ENCODE measurements around the gene IL13.
"Not testable (repeated sequence)": the region's sequence is repeated elsewhere in the genome, so short reads cannot be mapped to it uniquely, and the experiment has no call there.

Gene IL13

DNA sequence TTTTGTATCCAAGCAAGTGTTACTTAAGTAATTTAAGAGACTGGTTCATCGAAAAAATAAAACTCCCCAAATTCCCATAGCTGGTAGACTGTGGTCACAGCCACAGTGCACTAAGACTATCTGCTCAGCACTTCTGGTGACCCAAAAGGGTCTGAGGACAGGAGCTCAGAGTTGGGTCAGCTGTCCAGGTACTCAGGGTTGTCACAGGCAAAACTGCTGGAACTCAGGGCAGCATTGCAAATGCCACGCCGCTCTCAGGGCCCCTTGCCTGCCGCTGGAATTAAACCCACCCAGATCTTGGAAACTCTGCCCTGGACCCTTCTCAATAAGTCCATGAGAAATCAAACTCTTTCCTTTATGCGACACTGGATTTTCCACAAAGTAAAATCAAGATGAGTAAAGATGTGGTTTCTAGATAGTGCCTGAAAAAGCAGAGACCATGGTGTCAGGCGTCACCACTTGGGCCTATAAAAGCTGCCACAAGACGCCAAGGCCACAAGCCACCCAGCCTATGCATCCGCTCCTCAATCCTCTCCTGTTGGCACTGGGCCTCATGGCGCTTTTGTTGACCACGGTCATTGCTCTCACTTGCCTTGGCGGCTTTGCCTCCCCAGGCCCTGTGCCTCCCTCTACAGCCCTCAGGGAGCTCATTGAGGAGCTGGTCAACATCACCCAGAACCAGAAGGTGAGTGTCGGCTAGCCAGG lies at the start of gene IL13:
IL13 (plus strand) TSS at position 498 of the 705 bp plus-strand sequence; CDS start at position 512, 14 bp downstream.
- no peak within 1 kb of the TSS for H3K4me3 ChIP-seq
- H3K27ac ChIP-seq, result no peak within 1 kb of the TSS

DNA sequence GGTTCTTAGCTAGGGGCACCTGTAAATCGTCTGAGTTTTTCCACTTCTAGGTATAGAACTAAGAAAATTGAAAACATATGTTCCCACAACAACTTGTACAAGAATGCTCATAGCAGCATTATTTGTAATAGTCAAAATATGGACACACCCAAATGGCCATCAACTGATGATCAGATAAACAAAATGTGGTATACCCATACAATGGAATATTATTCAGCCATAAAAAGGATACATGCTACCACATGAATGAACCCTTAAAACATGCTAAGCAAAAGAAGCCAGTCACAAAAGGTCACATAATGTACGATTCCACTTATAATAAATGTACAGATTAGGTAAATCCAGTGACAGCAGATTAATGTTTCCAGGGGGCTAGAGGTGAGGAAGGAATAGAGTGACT lies 46.0 kb upstream of the IL13 start:
- H3K27ac ChIP-seq, result no peak overlapping the region
- H3K4me3 ChIP-seq, result no peak overlapping the region

- no peak overlapping the region for H3K27ac ChIP-seq
- H3K4me3 ChIP-seq, result no peak overlapping the region
These were observed 45.1 kb upstream of the IL13 start for GRCh38 chr5:132612846-132613245.

DNA sequence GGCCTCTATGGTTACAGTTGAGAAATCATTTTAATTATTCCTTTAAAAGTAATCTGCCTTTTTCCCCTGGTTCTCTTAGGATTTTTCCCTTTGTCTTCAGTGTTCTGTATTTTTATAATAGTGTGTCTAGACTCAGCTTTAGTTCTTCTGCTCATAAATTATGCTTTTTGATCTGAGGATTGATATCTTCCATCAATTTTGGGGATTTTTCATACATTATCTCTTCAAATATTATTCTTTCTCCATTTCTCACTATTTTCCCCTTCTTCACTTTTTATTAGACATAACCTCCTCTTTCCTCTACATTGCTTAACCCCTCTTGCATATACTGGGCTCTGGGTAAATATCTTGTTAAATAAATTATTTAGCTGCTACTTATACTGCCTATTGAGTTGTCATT lies 36.3 kb upstream of the IL13 start:
- no peak overlapping the region for H3K27ac ChIP-seq
- no peak overlapping the region for H3K4me3 ChIP-seq

DNA sequence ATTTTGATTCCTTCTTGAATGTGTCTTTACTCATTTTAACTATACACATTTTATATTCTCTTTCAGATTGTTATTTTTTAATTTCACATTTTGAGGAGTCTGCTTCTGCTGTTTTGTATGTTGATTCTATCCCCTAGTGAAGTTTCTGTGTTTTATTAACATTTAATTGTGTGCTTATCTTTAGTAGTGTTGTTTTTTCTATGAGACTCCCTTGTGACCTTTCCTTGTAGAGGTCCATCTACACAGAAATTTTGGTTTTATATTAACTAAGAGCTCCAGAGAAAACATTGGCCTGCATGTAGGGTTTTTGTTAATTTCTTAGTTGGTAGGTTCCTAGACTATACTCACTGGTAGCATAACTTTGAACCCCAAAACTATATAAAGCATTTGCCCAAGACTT lies 35.4 kb upstream of the IL13 start:
- no peak overlapping the region for H3K27ac ChIP-seq
- H3K4me3 ChIP-seq, result no peak overlapping the region

DNA sequence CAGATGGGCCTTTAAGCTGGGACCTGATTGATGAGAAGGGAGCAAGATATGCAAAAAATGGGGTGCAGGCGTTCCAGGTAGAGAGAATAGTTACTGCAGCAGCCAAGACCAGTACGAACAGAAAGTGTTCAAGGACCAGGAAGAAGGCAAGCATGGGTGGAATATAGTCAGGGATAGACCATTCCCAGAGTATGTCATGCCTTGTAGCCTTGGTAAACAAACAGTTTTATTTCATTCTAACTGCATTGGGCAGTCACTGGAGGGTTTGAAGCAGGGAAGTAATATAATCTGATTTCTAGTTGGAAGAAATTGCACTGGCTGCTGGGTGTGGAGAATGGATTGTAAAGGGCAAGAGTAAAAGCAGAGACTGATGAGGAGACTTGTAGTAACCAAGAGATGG lies 30.5 kb upstream of the IL13 start:
- Histone ChIP-seq H3K27ac (no peak overlapping the region), H3K4me3 (no peak overlapping the region)

DNA sequence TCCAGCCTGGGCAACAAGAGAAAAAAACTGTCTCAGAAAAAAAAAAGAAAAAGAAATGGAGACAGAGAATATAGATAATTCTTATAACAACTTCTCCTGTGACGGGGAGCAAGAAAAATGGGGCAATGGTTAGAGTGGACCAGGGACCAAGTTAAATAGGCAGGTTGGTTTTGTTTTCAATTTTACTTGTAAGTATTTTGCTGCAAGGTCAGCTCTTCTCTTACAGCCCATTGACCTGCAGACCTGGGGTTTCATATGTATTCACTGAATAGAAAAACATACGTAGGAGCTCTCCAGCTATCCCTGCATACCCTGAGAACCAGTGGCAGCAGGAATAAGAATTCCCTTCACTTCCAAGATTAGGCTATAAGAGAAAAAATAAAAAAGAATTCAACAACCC lies 29.2 kb upstream of the IL13 start:
- Histone ChIP-seq H3K4me3 (no peak overlapping the region), H3K27ac (no peak overlapping the region)

DNA sequence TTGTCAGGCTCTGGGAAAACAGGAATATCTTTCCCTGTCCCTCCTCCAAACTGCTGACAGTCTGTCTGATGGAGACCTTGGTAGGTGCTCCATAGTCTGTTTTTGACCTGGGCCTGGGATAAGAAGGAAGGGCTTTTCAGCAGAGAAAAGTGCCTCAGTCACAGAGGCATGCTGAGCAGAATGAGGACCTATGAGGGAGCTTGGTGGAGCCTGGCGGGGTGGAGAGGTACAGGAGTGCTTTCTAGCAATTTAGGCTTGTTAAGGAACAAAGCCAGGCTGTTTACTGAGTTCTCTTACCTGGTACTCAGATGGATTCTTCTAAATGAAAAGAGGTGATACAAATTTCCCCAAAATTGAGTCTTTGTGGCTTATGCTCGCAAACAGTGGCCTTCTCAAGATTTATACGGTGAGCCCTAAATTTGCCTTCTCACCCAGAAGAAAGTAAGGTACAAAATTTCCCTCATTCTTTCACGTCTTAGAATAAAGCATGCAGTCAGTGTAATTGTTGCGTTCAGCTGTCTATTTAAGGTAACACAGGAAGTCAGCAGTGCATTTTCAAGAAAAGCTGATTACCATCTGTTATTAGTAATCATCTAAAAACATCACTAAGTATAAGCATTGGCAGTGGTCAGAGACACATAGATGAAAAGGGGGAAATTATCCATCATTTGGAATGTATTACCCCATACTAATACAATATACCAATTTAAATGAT lies 28.6 kb upstream of the IL13 start:
- no peak overlapping the region for H3K27ac ChIP-seq
- H3K4me3 ChIP-seq, result no peak overlapping the region

DNA sequence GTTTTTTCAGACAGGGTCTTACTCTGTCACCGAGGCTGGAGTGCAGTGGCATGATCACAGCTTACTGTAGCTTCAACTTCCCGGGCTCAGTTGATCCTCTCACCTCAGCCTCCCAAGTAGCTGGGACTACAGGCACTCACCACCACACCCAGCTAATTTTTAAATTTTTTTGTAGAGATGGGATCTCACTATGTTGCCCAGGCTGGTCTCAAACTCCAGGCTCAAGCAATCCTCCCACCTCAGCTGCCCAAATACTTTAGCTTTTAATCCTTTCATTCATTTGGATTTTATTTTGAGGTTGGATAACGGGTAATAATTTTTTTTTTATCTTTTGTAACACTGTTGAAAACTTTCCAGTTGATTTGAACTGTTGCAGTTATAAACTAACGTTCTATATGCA lies 24.4 kb upstream of the IL13 start:
- H3K27ac ChIP-seq, H3K4me3 ChIP-seq: not testable (repeated sequence)

- H3K4me3 ChIP-seq, result no peak overlapping the region
These were observed 22.1 kb upstream of the IL13 start for GRCh38 chr5:132635873-132636272.

GRCh38 chr5:132637241-132637640 lies 20.7 kb upstream of the IL13 start:
- Histone ChIP-seq H3K4me3 (no peak overlapping the region), H3K27ac (no peak overlapping the region)

More at GRCh38 chr5:132635873-132636272, 22.1 kb upstream of the IL13 start:
- no peak overlapping the region for H3K27ac ChIP-seq

DNA sequence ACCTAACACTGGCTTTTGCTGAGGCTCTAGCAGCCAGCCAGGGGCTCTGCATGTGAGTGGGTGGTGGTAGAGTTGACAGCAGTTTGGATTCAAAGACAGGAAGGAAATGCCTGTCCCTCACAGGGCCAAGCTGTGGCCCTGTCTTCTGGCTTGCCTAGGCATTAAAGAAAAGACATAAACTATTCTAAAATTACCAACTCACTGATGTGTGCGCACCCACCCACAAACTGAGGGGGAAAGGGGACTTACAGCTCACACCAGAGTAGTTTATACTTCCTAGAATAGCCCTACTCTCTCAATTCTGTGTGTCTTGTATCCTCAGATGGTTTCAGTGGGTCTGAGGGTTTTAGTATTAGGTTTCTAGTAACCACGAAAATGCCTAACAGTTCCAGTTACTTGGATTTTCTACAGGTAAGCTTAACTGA lies 18.3 kb upstream of the IL13 start:
- H3K4me3 ChIP-seq, result no peak overlapping the region
- H3K27ac ChIP-seq, result no peak overlapping the region

- Histone ChIP-seq H3K4me3 (no peak overlapping the region), H3K27ac (no peak overlapping the region)
These were observed 17.4 kb upstream of the IL13 start for GRCh38 chr5:132640613-132641012.

GRCh38 chr5:132641241-132641723 lies 16.7 kb upstream of the IL13 start:
- Histone ChIP-seq H3K4me3 (no peak overlapping the region), H3K27ac (no peak overlapping the region)

DNA sequence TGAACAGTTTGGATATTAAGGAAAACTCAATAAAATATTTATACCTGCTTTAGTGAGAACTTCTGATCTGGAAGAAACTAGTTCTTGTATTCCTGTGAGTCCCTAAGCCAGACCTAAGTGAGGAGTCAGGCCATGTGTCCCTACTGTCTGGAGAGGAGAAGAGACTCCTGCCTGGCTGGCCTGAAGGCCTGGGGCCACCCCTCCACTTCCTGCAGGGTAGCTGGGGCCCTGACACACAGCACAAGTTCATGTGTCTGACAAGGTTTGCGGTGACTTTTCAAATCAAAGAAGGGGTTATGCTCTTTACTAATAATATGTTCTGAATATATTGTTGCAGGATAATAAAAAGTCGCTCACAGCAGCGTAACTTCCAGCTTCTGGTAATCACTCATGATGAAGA lies 16.1 kb upstream of the IL13 start:
- Histone ChIP-seq H3K4me3 (no peak overlapping the region), H3K27ac (no peak overlapping the region)

DNA sequence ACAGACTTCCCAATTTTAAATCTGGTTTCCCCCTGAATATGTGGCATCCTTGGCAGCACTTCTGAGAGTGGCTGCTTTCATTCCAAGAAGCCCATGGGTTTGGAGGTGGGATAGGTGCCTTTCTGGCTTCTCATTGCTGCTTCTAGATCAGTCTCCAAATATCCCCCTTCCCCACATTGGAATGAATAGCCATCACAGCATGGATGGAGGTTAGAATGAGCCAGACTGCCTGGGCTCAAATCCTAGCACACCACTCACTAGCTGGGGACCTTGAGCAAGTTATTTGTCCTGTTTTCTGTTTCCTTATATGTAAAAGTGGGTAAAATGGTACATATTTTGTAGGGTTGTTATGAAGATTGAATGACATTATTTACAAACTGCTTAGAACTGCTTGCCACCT lies 13.8 kb upstream of the IL13 start:
- no peak overlapping the region for H3K4me3 ChIP-seq
- H3K27ac ChIP-seq, result no peak overlapping the region

DNA sequence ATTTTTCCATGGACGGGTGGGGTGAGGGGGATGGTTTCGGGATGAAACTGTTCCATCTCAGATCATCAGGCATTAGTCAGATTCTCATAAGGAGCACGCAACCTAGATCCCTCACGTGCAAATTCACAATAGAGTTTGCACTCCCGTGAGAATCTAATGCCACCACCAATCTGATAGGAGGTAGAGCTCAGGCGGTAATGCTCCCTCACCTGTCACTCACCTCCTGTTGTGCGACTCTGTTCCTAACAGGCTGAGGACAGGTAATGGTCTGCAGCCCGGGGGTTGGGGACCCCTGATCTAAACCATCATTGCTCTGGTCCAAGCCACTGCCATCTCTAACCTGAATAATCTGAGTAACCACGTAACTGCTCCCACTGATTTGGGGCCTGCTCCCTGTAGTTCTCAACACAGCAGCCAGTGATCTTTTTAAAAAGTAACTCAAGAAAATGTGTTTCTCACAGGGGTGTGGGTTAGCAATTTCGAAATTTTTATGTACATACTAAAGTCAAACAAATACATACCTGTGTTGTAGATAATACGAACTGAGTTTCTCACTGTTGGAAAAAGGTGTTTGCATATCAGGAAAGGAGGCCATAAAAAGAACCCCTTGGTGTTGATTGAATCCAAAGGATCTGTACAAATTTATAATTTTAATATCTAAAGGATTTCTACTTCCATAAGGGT lies 11.2 kb upstream of the IL13 start:
- no peak overlapping the region for H3K4me3 ChIP-seq
- H3K27ac ChIP-seq, result no peak overlapping the region

DNA sequence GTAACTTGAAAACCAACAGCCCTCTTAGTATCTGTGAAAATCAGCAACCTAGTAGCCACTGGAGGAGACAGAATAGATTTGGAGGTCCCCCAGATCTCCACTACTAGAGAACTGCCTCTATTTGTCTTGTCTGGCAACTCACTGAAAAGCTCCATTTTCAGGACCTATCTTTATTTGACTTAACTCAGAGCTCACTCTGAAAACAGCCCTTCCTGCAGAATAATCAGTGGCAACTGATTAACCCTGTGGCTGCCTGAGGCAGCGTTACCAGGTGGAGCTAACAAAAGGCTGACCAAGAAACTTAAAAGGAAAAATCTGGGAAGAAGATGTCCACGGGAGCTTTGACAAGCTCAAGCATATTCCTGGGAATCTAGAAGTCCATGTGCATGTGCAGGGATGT lies 10.5 kb upstream of the IL13 start:
- Histone ChIP-seq H3K4me3 (no peak overlapping the region), H3K27ac (no peak overlapping the region)

DNA sequence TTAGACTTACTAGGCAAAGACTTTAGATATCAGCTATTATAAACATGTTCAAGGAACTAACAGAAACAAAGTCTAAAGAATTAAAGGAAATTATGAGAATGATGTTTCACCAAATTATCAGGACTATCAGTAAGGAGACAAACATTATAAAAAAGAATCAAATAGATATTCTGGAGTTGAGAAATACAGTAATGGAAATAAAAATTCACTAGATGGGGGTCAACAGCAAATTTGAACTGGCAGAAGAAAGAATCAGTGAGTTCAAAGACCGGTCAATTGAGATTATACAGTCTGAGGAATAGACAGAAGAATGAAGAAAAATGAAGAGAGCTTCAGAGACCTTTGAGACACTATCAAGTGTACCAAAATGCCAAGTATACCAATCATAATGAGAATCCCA lies 9.6 kb upstream of the IL13 start:
- Histone ChIP-seq H3K27ac (no peak overlapping the region), H3K4me3 (no peak overlapping the region)

DNA sequence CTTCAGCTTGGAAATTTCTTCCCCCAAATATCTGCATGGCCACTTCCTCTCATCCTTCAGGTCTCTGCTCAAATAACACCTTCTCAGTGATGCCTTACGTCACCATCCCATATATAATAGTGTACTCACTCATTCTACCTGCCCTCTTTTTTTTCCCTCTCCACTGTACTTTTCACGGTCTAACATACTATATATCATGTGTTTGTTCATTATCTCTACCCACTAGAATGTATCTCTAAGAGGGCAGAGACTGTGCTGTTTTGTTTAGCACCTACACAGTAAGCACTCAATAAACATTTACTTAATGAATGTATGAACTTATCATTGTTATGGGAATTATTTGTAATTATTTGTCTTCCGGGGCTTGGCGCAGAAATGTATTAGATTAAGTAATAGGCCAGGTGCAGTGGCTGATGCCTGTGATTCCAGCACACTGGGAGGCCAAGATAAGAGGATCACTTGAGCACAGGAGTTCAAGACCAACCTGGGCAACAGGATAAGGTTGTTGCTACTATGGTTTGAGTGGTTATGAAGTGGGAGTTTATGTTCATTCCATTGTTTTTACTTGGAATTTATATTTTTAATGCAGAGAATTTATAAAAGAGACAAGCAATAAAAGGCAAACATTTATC lies 6.0 kb upstream of the IL13 start:
- H3K27ac ChIP-seq, result no peak overlapping the region

More for the DNA sequence above, 6.0 kb upstream of the IL13 start:
- H3K4me3 ChIP-seq, result no peak overlapping the region

All from skin epidermis (tissue), 12 donors.